ENCODE data around the gene RDH8.

Gene RDH8

GRCh38 chr19:9995999-9996398 lies 17.3 kb upstream of the RDH8 start:
- peaks cover 3% of the 10 kb centered on the region for H3K4me1 Mint-ChIP-seq (ENCODE audit: low read depth)
- no peaks in the 10 kb centered on the region for H3K9me3 Mint-ChIP-seq (ENCODE audit: low read depth)
- H3K27me3 Mint-ChIP-seq: peaks cover 10% of the 10 kb centered on the region
- no peak overlapping the region for H3K27ac Mint-ChIP-seq
- no peaks in the 10 kb centered on the region for H3K36me3 Mint-ChIP-seq
- no peak overlapping the region for H3K4me3 Mint-ChIP-seq

GRCh38 chr19:9996541-9996940 lies 16.7 kb upstream of the RDH8 start:
- no peaks in the 10 kb centered on the region for H3K9me3 Mint-ChIP-seq (ENCODE audit: low read depth)
- H3K27me3 Mint-ChIP-seq: peaks cover 11% of the 10 kb centered on the region
- H3K4me3 Mint-ChIP-seq: no peak overlapping the region
- H3K4me1 Mint-ChIP-seq (ENCODE audit: low read depth): peaks cover 3% of the 10 kb centered on the region
- no peak overlapping the region for H3K27ac Mint-ChIP-seq
- H3K36me3 Mint-ChIP-seq: no peaks in the 10 kb centered on the region

- Mint-ChIP-seq H3K27ac (no peak overlapping the region), H3K27me3 (peaks cover 25% of the 10 kb centered on the region), H3K9me3 (ENCODE audit: low read depth) (no peaks in the 10 kb centered on the region), H3K4me1 (ENCODE audit: low read depth) (peaks cover 7% of the 10 kb centered on the region), H3K36me3 (no peaks in the 10 kb centered on the region), H3K4me3 (no peak overlapping the region)
These were observed 13.0 kb upstream of the RDH8 start for GRCh38 chr19:10000171-10000826.

GRCh38 chr19:10001899-10002298 lies 11.4 kb upstream of the RDH8 start:
- no peaks in the 10 kb centered on the region for H3K9me3 Mint-ChIP-seq (ENCODE audit: low read depth)
- H3K27me3 Mint-ChIP-seq: peaks cover 29% of the 10 kb centered on the region
- peaks cover 9% of the 10 kb centered on the region for H3K4me1 Mint-ChIP-seq (ENCODE audit: low read depth)
- H3K4me3 Mint-ChIP-seq: no peak overlapping the region
- no peak overlapping the region for H3K27ac Mint-ChIP-seq
- H3K36me3 Mint-ChIP-seq: no peaks in the 10 kb centered on the region

- no peak overlapping the region for H3K4me3 Mint-ChIP-seq
- H3K9me3 Mint-ChIP-seq (ENCODE audit: low read depth): no peaks in the 10 kb centered on the region
- no peaks in the 10 kb centered on the region for H3K36me3 Mint-ChIP-seq
- H3K27me3 Mint-ChIP-seq: peaks cover 34% of the 10 kb centered on the region
- H3K4me1 Mint-ChIP-seq (ENCODE audit: low read depth): peaks cover 11% of the 10 kb centered on the region
- no peak overlapping the region for H3K27ac Mint-ChIP-seq
These were observed 10.0 kb upstream of the RDH8 start for GRCh38 chr19:10003271-10003670.

GRCh38 chr19:10004617-10005016 lies 8.7 kb upstream of the RDH8 start:
- H3K9me3 Mint-ChIP-seq (ENCODE audit: low read depth): no peaks in the 10 kb centered on the region
- no peak overlapping the region for H3K27ac Mint-ChIP-seq
- peaks cover under 1% of the 10 kb centered on the region for H3K36me3 Mint-ChIP-seq

GRCh38 chr19:10005632-10006334 lies 7.5 kb upstream of the RDH8 start:
- H3K4me3 Mint-ChIP-seq: no peak overlapping the region

More at GRCh38 chr19:10004617-10005016, 8.7 kb upstream of the RDH8 start:
- H3K4me1 Mint-ChIP-seq (ENCODE audit: low read depth): peaks cover 17% of the 10 kb centered on the region
- no peak overlapping the region for H3K4me3 Mint-ChIP-seq
- peaks cover 40% of the 10 kb centered on the region for H3K27me3 Mint-ChIP-seq

GRCh38 chr19:10006335-10006708 lies 7.0 kb upstream of the RDH8 start:
- H3K4me1 Mint-ChIP-seq (ENCODE audit: low read depth): peaks cover 17% of the 10 kb centered on the region
- H3K36me3 Mint-ChIP-seq: peaks cover 2% of the 10 kb centered on the region
- peaks cover 43% of the 10 kb centered on the region for H3K27me3 Mint-ChIP-seq
- no peaks in the 10 kb centered on the region for H3K9me3 Mint-ChIP-seq (ENCODE audit: low read depth)
- H3K4me3 Mint-ChIP-seq: no peak overlapping the region
- no peak overlapping the region for H3K27ac Mint-ChIP-seq

More at GRCh38 chr19:10005632-10006334, 7.5 kb upstream of the RDH8 start:
- H3K4me1 Mint-ChIP-seq (ENCODE audit: low read depth): peaks cover 17% of the 10 kb centered on the region
- no peak overlapping the region for H3K27ac Mint-ChIP-seq
- H3K9me3 Mint-ChIP-seq (ENCODE audit: low read depth): no peaks in the 10 kb centered on the region
- peaks cover 2% of the 10 kb centered on the region for H3K36me3 Mint-ChIP-seq
- peaks cover 40% of the 10 kb centered on the region for H3K27me3 Mint-ChIP-seq

- no peak overlapping the region for H3K27ac Mint-ChIP-seq
- H3K4me3 Mint-ChIP-seq: no peak overlapping the region
- no peaks in the 10 kb centered on the region for H3K9me3 Mint-ChIP-seq (ENCODE audit: low read depth)
- H3K36me3 Mint-ChIP-seq: peaks cover 2% of the 10 kb centered on the region
- H3K4me1 Mint-ChIP-seq (ENCODE audit: low read depth): peaks cover 17% of the 10 kb centered on the region
- peaks cover 44% of the 10 kb centered on the region for H3K27me3 Mint-ChIP-seq
These were observed 6.4 kb upstream of the RDH8 start for GRCh38 chr19:10006752-10007323.

- peaks cover 17% of the 10 kb centered on the region for H3K4me1 Mint-ChIP-seq (ENCODE audit: low read depth)
- H3K4me3 Mint-ChIP-seq: no peak overlapping the region
- H3K27ac Mint-ChIP-seq: no peak overlapping the region
- peaks cover 2% of the 10 kb centered on the region for H3K36me3 Mint-ChIP-seq
- peaks cover 45% of the 10 kb centered on the region for H3K27me3 Mint-ChIP-seq
- no peaks in the 10 kb centered on the region for H3K9me3 Mint-ChIP-seq (ENCODE audit: low read depth)
These were observed 5.7 kb upstream of the RDH8 start for GRCh38 chr19:10007371-10008183.

- peaks cover 2% of the 10 kb centered on the region for H3K36me3 Mint-ChIP-seq
- peaks cover 44% of the 10 kb centered on the region for H3K27me3 Mint-ChIP-seq
- peak overlapping the region; percentile 30 for H3K4me3 Mint-ChIP-seq
- H3K4me1 Mint-ChIP-seq (ENCODE audit: low read depth): peaks cover 17% of the 10 kb centered on the region
- no peaks in the 10 kb centered on the region for H3K9me3 Mint-ChIP-seq (ENCODE audit: low read depth)
- no peak overlapping the region for H3K27ac Mint-ChIP-seq
These were observed 5.0 kb upstream of the RDH8 start for GRCh38 chr19:10008184-10008765.

- Mint-ChIP-seq H3K9me3 (ENCODE audit: low read depth) (no peaks in the 10 kb centered on the region), H3K27ac (no peak overlapping the region), H3K36me3 (peaks cover 2% of the 10 kb centered on the region), H3K27me3 (peaks cover 46% of the 10 kb centered on the region), H3K4me3 (peak overlapping the region; percentile 65), H3K4me1 (ENCODE audit: low read depth) (peaks cover 15% of the 10 kb centered on the region)
These were observed 3.5 kb upstream of the RDH8 start for GRCh38 chr19:10009714-10010224.

- H3K27me3 Mint-ChIP-seq: peaks cover 47% of the 10 kb centered on the region
- H3K36me3 Mint-ChIP-seq: peaks cover 2% of the 10 kb centered on the region
- no peaks in the 10 kb centered on the region for H3K9me3 Mint-ChIP-seq (ENCODE audit: low read depth)
- peak within 1 kb of the TSS; percentile 65 for H3K4me3 Mint-ChIP-seq
- peaks cover 14% of the 10 kb centered on the region for H3K4me1 Mint-ChIP-seq (ENCODE audit: low read depth)
- H3K27ac Mint-ChIP-seq: no peak within 1 kb of the TSS
These were observed 3.0 kb upstream of the RDH8 start, which contains the start of gene COL5A3 for GRCh38 chr19:10010247-10010691. COL5A3 (minus strand) TSS chr19:10010504; CDS start chr19:10010385, 119 bp downstream.

- H3K9me3 Mint-ChIP-seq (ENCODE audit: low read depth): no peaks in the 10 kb centered on the region
- peaks cover 2% of the 10 kb centered on the region for H3K36me3 Mint-ChIP-seq
- peaks cover 45% of the 10 kb centered on the region for H3K27me3 Mint-ChIP-seq
- peaks cover 14% of the 10 kb centered on the region for H3K4me1 Mint-ChIP-seq (ENCODE audit: low read depth)
- H3K27ac Mint-ChIP-seq: no peak overlapping the region
- H3K4me3 Mint-ChIP-seq: no peak overlapping the region
These were observed 2.3 kb upstream of the RDH8 start for GRCh38 chr19:10010939-10011338.
